Measurements from ENCODE around the gene AMER1.

Gene AMER1

DNA sequence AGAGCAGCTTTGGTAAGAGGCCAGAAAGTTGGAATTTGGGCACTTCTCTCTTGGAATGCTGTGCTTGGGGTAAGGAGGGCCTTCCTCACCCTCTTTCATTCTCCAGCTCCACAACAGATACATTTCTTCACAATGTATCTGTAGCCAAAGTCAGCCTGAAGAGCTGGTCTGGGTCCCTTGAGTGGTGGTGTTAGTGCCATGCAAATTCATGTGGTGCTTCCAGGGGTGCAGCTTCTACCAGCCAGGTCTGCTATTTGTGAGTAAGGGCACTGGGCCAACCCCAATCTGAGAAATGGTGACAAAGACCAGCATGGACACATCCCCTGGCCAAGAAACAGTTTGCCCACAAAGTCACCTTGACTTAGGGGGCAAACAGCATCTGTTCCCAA is 17.8 kb downstream of the AMER1 start:
- no peak overlapping the region for H3K27ac ChIP-seq
- CTCF ChIA-PET: interaction anchor here (0.6 kb wide), 1 partner anchor 9 kb away, joined by 5 read pairs; no protein-coding TSS in a partner anchor
- POLR2A ChIA-PET (ENCODE audit: low non-redundant PET): no interaction called here
- DNase-seq (ENCODE audit: low spot score): no peak
- TF ChIP-seq CTCF (conservative IDR thresholded peaks at IDR 0.05; ENCODE audit: low read depth): no peak

- H3K27ac ChIP-seq: no peak overlapping the region
- no peak for DNase-seq (ENCODE audit: low spot score)
- TF ChIP-seq CTCF (conservative IDR thresholded peaks at IDR 0.05; ENCODE audit: low read depth): no peak
- CTCF ChIA-PET: interaction anchor here (0.6 kb wide), 1 partner anchor 10 kb away, joined by 5 read pairs; no protein-coding TSS in a partner anchor
- POLR2A ChIA-PET (ENCODE audit: low non-redundant PET): no interaction called here
Observed at GRCh38 chrX:64186974-64187761, 18.3 kb downstream of the AMER1 start.

GRCh38 chrX:64184396-64184795 is 21.1 kb downstream of the AMER1 start:
- H3K27ac ChIP-seq: no peak overlapping the region
- TF ChIP-seq CTCF (conservative IDR thresholded peaks at IDR 0.05; ENCODE audit: low read depth): no peak
- no peak for DNase-seq (ENCODE audit: low spot score)
- POLR2A ChIA-PET (ENCODE audit: low non-redundant PET): no interaction called here
- CTCF ChIA-PET: no interaction called here

DNA sequence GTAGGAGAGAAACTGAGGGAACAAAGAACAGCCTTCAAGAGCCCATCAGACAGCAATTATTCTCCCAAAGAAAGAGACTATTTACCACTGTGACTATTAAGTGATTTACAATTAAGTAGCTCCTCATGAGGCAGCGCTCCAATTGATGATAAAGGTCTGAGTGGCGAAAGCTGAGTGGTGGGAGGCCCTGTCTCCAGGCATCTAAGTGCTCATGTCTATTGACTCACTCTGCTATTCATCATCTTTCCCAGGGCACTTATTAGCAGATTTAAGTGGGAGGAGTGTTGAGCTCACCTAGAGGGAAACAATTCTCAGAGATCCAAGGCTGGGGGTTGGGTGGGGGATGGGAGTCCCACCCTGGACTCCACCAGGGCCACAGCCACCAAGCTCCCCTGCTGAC is 23.3 kb downstream of the AMER1 start:
- CTCF ChIA-PET: no interaction called here

DNA sequence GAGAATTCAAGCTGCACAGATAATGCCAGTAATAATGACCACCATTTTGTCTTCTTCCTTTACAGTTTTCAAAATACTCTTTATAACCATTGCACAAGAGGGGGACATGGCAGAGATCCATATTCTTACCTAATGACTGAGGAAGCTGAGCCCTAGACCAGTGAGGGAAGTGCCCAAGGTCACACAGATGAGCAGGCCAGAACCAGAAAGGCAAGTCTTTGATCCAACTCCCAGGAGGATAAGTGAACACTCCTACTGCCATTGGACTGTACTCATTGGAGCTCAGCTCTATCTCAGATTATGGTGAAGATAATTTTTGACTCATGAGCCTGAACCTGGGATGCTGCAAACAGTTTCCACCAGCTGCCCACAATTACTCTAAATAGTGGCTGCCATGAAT is 28.6 kb downstream of the AMER1 start:
- DNase-seq (ENCODE audit: low spot score): no peak
- CTCF ChIA-PET: no interaction called here
- no peak overlapping the region for H3K27ac ChIP-seq
- no peak for TF ChIP-seq CTCF (conservative IDR thresholded peaks at IDR 0.05; ENCODE audit: low read depth)
- POLR2A ChIA-PET (ENCODE audit: low non-redundant PET): no interaction called here

More for the DNA sequence above, 23.3 kb downstream of the AMER1 start:
- no peak for TF ChIP-seq CTCF (conservative IDR thresholded peaks at IDR 0.05; ENCODE audit: low read depth)
- no peak for DNase-seq (ENCODE audit: low spot score)
- no peak overlapping the region for H3K27ac ChIP-seq
- POLR2A ChIA-PET (ENCODE audit: low non-redundant PET): no interaction called here

- no peak for TF ChIP-seq CTCF (conservative IDR thresholded peaks at IDR 0.05; ENCODE audit: low read depth)
- ChIA-PET POLR2A (ENCODE audit: low non-redundant PET) (no interaction called here), CTCF (no interaction called here)
Observed at GRCh38 chrX:64169988-64170387, 35.5 kb downstream of the AMER1 start.

More at GRCh38 chrX:64169988-64170387, 35.5 kb downstream of the AMER1 start:
- DNase-seq (ENCODE audit: low spot score): no peak
- H3K27ac ChIP-seq: no peak overlapping the region

Measured in RWPE1 (cell line).